AG09309 (cell line): ENCODE data around the gene CHD9.
"Not testable (repeated sequence)": the region's sequence is repeated elsewhere in the genome, so short reads cannot be mapped to it uniquely, and the experiment has no call there.

Experiments used
- DNase-seq: peaks from one replicate; pipeline ENCODE4 v3.0.0-alpha.2; 2010; ENCODE audit warnings: low read depth
- H3K4me3 ChIP-seq: 2 replicates; pipeline ENCODE4 v1.5.1; 2011; ENCODE audit warnings: mild to moderate bottlenecking, low read depth, low read length, moderate library complexity; ENCODE audit not compliant: control insufficient read depth
- CTCF ChIP-seq: IDR thresholded peaks from 2 replicates; pipeline ENCODE4 v1.5.1; 2011; ENCODE audit warnings: mild to moderate bottlenecking, low read depth, low read length, inconsistent platforms; ENCODE audit not compliant: insufficient read depth, control insufficient read depth; ENCODE audit errors: missing control alignments

The CHD9 gene

DNA sequence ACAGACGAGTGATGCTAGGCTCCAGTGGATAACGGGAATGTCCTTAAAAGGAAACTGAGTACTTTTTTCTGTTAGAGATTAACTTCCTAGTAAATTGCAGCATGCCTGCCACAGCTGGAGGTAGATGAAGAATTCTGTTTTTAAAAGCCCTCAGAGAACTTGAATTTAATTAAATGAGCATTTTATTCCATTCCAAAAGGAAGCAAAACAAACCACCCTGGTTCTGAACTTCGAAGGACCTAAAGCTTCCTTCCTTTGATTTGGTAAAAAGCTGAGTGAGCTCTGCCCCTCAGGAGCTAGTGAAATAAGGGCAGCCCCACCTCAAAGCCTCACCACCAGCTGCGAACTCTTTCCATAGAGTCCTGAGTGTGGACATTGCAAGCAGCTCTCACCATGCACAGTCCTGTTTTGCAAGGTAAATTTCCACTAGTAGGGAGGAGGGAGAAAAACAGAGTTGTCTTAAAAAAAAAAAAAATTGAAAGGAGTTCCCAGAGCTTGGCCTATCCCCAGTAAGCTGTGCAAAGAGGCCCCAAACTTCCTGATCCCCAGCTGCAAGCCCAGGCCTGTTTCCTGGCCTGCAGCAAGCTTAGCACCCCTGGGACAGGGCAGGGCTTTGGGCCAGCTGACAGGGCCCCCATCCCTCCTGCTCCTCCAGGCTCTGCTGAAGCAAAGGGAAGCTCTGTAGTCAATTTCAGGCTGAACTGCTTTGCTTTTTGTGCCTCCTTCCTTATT is 13.3 kb upstream of the CHD9 start:
- DNase-seq: no peak
- TF ChIP-seq CTCF: no peak
- no peak overlapping the region for H3K4me3 ChIP-seq

- no peak for TF ChIP-seq CTCF
These were observed 12.5 kb upstream of the CHD9 start for GRCh38 chr16:53042235-53042701.

GRCh38 chr16:53043428-53043831 is 11.4 kb upstream of the CHD9 start:
- H3K4me3 ChIP-seq: no peak overlapping the region
- DNase-seq: no peak

More at GRCh38 chr16:53042235-53042701, 12.5 kb upstream of the CHD9 start:
- no peak overlapping the region for H3K4me3 ChIP-seq
- no peak for DNase-seq

DNA sequence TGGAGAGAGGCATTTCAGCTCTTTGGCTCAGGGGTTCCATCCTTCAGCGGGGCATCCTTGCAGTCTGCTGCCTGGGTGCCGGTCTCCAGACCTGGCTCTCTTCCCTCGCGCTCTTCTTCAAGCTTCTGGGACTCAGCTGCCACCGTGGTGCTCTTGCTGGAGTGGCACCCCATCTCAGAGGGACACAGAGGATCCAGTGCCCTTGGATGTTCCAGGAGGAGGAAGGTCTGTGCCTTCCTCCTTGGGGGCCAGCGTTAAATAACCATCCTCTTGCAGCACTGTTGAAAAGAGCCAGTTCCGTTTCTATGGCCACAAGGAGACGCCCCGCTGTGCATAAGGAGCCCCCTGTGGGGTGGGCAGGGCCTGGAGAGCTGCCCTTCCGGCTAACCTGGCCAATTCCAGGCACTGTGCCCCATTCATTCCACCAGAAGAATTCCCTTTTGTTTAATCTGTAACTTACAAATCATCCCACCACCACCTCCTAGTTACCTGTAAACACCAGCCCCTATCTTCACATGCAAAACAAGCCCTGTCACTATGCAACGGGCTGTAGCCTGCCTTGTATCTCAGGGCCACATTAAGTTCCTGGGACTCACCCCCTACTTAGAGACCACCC is 10.7 kb upstream of the CHD9 start:
- no peak for DNase-seq

More at GRCh38 chr16:53043428-53043831, 11.4 kb upstream of the CHD9 start:
- TF ChIP-seq CTCF: no peak

GRCh38 chr16:53045341-53046220 is 9.2 kb upstream of the CHD9 start:
- H3K4me3 ChIP-seq: no peak overlapping the region
- DNase-seq: no peak
- TF ChIP-seq CTCF: no peak

More for the DNA sequence above, 10.7 kb upstream of the CHD9 start:
- no peak overlapping the region for H3K4me3 ChIP-seq
- no peak for TF ChIP-seq CTCF

DNA sequence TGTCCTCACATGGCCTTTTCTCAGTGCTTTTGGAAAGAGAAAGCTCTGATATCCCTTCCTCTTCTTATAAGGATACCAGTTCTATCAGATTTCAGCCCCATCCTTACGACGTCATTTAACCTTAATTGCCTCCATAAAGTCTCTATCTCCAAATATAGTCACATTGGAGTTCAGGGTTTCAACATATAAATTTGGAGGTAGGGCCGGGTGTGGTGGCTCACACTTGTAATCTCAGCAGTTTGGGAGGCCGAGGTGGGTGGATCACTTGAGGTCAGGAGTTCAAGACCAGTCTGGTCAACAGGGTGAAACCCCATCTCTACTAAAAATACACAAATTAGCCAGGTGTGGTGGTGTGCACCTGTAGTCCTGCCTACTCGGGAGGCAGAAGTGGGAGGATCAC is 7.3 kb upstream of the CHD9 start:
- not testable (repeated sequence) for DNase-seq, H3K4me3 ChIP-seq
